Right atrium auricular region (tissue), 2 donors: ENCODE measurements around the gene PKDCC. TPM values are rescaled to one million over a fixed set of nuclear protein-coding genes. Genes with fewer than 3 reads are reported as not detected.
A peak's percentile ranks its signal among the peaks of the same experiment; 100 is the strongest.

Source experiments
- DNase-seq: peaks from one replicate; pipeline ENCODE4 v3.0.0-alpha.2; 2019; ENCODE audit warnings: low spot score
- H3K27ac ChIP-seq, 2 donors: fragments of 200-600 bp; sonication (generic); 1 replicate in 1 of 2; 2 replicates in 1 of 2; pipeline ENCODE4 v1.5.1; 2016 to 2019
- H3K27me3 ChIP-seq, 2 donors: fragments of 200-600 bp; sonication (generic); one replicate each; pipeline versions ENCODE4 v1.5.1 to v1.6.0; 2017 to 2019
- H3K36me3 ChIP-seq: fragments of 200-600 bp; sonication (generic); one replicate; pipeline ENCODE4 v1.5.1; 2016
- H3K4me1 ChIP-seq, 2 donors: fragments of 200-600 bp; sonication (generic); one replicate each; pipeline versions ENCODE4 v1.5.1 to v1.6.0; 2017 to 2019
- H3K4me3 ChIP-seq, 2 donors: fragments of 200-600 bp; sonication (generic); 1 replicate in 1 of 2; 2 replicates in 1 of 2; pipeline ENCODE4 v1.5.1; 2017 to 2019; ENCODE audit warnings: mild to moderate bottlenecking in 1 of 2, moderate library complexity in 1 of 2
- H3K9me3 ChIP-seq, 2 donors: fragments of 200-600 bp; sonication (generic); one replicate each; pipeline ENCODE4 v1.5.1; 2019
- total RNA-seq, 2 donors: library from RNA; depleted of rRNA; stranded (reverse); fragments of >200 nt; gene quantifications; one replicate each; pipeline ENCODE4 v1.1.0, GENCODE V29; 2016
- TF ChIP-seq, protein P1 (sequence below), 2 donors: fragments of 200-600 bp; sonication (generic); IDR thresholded peaks; one replicate each; pipeline ENCODE4 v1.5.1; 2019; ENCODE audit warnings: antibody characterized with exemption in 2 of 2

Gene PKDCC
- total RNA-seq, 2 donors from 2014 or later = 66.0 to 128 TPM

DNA sequence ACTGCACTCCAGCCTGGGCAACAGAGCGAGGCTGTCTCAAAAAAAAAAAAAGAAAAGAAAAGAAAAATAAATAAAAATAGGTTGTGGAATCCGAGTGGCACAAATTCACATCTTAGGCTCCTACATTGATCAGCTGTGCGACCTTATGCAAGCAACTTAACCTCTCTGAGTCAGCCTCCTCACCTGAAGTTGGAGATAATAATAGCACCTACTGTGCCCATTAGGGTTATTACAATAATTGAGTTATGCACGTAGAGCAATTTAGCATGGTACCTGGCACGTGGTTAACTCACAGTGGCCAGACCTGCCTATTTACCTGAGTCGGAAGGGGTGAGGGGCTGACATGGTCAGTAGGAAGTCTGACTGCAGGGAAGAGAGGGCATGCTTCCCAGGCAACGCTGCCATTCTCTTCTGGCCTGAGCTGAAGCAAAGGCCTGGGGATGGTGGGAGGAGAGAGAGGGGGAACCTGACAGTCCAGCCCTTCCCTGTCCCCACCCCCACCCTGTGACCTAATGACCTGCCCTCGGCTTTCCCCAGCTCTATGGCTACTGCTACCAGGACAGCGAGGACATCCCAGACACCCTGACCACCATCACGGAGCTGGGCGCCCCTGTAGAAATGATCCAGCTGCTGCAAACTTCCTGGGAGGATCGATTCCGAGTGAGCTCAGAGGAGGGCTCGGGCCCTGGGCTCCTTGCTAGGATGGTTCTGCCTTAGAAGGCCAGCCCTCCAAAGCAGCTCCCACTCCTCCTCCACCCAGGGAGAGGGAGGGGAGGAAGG lies 5.1 kb downstream of the PKDCC start:
- no peak for DNase-seq
- TF ChIP-seq, protein P1, sequence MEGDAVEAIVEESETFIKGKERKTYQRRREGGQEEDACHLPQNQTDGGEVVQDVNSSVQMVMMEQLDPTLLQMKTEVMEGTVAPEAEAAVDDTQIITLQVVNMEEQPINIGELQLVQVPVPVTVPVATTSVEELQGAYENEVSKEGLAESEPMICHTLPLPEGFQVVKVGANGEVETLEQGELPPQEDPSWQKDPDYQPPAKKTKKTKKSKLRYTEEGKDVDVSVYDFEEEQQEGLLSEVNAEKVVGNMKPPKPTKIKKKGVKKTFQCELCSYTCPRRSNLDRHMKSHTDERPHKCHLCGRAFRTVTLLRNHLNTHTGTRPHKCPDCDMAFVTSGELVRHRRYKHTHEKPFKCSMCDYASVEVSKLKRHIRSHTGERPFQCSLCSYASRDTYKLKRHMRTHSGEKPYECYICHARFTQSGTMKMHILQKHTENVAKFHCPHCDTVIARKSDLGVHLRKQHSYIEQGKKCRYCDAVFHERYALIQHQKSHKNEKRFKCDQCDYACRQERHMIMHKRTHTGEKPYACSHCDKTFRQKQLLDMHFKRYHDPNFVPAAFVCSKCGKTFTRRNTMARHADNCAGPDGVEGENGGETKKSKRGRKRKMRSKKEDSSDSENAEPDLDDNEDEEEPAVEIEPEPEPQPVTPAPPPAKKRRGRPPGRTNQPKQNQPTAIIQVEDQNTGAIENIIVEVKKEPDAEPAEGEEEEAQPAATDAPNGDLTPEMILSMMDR (IDR thresholded peaks at IDR 0.05) = no peak
- H3K4me1 ChIP-seq = peaks cover 0 to 70% of the 10 kb centered on the region in 2 donors
- H3K27ac ChIP-seq = peak overlapping the region; percentile 89 to 96
- peaks cover 41% of the 10 kb centered on the region for H3K36me3 ChIP-seq
- H3K4me3 ChIP-seq = peak overlapping the region; percentile 5 to 88
- no peaks in the 10 kb centered on the region for H3K27me3 ChIP-seq
- H3K9me3 ChIP-seq = no peaks in the 10 kb centered on the region

DNA sequence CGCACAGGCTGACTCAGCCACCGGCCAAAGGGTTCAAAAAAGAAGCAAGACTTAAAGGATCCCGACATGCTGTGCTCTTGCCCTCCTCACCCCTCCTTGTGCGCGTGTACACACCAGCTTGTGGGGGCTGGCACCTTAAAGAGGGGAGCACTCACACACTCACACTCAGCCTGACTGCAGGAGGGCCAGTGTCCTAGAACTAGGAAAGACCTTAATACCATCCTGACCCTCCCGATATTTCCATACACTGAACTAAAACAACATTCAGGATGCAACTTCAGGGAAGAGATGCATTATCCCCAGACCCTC lies 5.6 kb downstream of the PKDCC start:
- TF ChIP-seq, protein P1 (IDR thresholded peaks at IDR 0.05) = no peak
- Histone ChIP-seq H3K4me3 (peak overlapping the region in 1 of 2 donors; percentile 88), H3K4me1 (peaks cover 0 to 70% of the 10 kb centered on the region in 2 donors), H3K36me3 (peaks cover 47% of the 10 kb centered on the region), H3K27ac (peak overlapping the region; percentile 89 to 96), H3K9me3 (no peaks in the 10 kb centered on the region), H3K27me3 (no peaks in the 10 kb centered on the region)
- DNase-seq = no peak

DNA sequence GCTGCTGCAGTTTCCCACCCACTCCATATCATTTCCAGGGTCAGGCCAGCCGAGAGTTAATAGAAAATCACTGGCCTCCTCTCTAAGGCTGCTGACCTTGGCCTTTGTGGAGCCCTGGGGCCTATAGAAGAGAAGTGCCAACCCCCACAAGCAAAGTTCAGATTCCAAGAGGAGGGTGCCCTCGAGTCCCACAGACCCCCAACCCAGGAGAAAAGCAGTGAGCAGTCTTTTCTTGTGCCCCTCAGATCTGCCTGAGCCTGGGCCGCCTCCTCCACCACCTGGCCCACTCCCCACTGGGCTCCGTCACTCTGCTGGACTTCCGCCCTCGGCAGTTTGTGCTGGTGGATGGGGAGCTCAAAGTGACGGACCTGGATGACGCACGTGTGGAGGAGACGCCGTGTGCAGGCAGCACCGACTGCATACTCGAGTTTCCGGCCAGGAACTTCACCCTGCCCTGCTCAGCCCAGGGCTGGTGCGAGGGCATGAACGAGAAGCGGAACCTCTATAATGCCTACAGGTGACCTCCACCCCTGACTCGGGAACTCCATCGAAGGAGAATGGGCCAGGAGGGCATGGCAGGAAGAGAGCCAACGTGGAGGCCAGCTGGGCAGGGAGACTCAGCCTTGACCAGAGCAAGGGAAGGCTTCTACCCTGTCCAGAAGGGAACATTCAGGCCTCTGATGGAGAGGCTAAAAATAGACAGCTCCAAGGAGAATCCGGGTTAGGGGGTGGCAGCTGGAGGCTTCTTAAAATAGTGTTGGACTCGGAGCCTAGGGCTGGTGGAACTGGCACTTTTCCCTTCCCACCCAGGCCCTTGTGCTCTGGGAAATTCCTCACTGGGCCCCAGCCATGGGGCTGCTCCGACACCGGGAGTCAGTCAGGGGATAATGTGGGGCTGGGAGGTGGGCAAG lies 6.2 kb downstream of the PKDCC start:
- Histone ChIP-seq H3K4me3 (peak overlapping the region in 1 of 2 donors; percentile 88), H3K36me3 (peaks cover 53% of the 10 kb centered on the region)

DNA sequence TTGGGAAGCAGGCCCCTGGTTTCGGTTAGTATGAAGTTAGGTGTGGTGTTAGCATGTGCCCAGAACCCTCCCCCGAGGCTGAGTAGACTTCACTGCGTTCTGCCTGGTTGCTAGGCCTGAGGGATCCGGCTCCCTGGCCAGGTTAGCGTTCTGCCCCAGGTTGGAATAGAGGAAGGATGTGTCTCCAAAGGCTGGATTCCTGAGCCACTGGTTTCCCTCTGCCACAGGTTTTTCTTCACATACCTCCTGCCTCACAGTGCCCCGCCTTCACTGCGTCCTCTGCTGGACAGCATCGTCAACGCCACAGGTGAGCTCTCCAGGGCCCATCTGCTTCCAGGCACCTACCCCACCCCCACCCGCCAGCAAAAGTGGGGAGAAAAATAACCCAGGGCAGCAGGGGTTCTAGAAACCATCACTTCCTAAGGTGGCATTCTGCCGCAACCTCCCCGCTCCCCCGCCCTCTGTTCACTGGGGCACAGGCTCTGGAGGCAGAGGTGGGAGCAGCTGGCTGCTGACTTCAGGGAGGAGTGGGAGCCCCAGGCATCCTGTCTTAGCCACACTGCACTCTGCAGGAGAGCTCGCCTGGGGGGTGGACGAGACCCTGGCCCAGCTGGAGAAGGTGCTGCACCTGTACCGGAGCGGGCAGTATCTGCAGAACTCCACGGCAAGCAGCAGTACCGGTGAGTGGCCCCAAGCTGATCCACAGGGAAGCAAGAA lies 7.1 kb downstream of the PKDCC start:
- Histone ChIP-seq H3K27me3 (no peaks in the 10 kb centered on the region), H3K9me3 (no peaks in the 10 kb centered on the region), H3K27ac (peak overlapping the region; percentile 89 to 96), H3K4me1 (peaks cover 0 to 77% of the 10 kb centered on the region in 2 donors), H3K4me3 (peak overlapping the region in 1 of 2 donors; percentile 1), H3K36me3 (peaks cover 60% of the 10 kb centered on the region)
- TF ChIP-seq, protein P1 (IDR thresholded peaks at IDR 0.05) = peak in 1 of 2 donors; percentile 23
- no peak for DNase-seq

More for the DNA sequence above, 6.2 kb downstream of the PKDCC start:
- H3K4me1 ChIP-seq = peaks cover 0 to 70% of the 10 kb centered on the region in 2 donors
- H3K27ac ChIP-seq = peak overlapping the region; percentile 89 to 96
- TF ChIP-seq, protein P1 (IDR thresholded peaks at IDR 0.05) = no peak
- H3K9me3 ChIP-seq = no peaks in the 10 kb centered on the region
- DNase-seq = no peak
- no peaks in the 10 kb centered on the region for H3K27me3 ChIP-seq
